ENCODE data around the gene S100A14. TPM values are rescaled to one million over a fixed set of nuclear protein-coding genes. Genes with fewer than 3 reads are reported as not detected.
"Not testable (repeated sequence)": the region's sequence is repeated elsewhere in the genome, so short reads cannot be mapped to it uniquely, and the experiment has no call there.

S100A14 gene
- polyA plus RNA-seq, 2 of the 4 experiments (the other 2 are of a cell fraction), result 0.21 TPM

DNA sequence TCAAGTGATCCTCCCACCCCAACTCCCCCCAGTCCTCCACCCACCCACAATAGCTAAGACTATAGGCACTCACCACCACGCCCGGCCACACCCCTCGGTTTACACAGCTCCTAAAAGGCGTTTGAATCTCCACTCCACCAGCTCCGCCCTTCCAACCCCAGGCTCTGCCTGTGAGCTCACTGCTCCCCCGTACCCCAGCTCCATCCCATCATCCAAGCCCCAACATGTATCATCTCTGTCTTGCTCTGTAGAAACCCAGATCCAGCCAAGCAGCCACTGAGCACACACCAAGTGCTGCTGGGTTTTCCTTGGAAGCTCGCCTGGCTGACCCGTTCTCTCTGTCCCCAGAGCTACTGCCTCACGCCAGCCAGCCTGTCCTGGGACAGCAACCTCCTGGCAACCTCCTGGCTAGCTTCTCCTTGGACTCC lies 38.5 kb downstream of the S100A14 start:
- Histone ChIP-seq H3K4me3 (no peak overlapping the region), H3K4me2 (peak overlapping the region; percentile 48), H3K27ac (peak overlapping the region in 1 of 2 experiments; percentile 69; a peak in 3 of 6 replicates), H3K4me1 (peaks cover 26% of the 10 kb centered on the region), H3K9me3 (no peaks in the 10 kb centered on the region)
- no peak for FAIRE-seq
- DNase-seq (ENCODE audit: low read depth in 1 of 2, low spot score in 1 of 2), result no peak
- WGBS (ENCODE audit: missing lambda C conversion rate), result 47% methylated on average over 9 of the region's 9 CpGs
- ATAC-seq, result peak; percentile 31 to 66; a peak in 3 of 6 replicates
- ChIA-PET CTCF (interaction anchor here (0.6 to 4.3 kb wide), 16 partner anchors 9 to 409 kb away, joined by 3 to 29 read pairs (median 3); partner anchors contain the start of genes RAB13, S100A1, S100A13 and S100A6), POLR2A (interaction anchor here (0.7 to 1.3 kb wide), 5 partner anchors 8 to 413 kb away, joined by 3 to 6 read pairs (median 4); partner anchors contain the start of gene CHTOP)
- TF ChIP-seq ZNF302 (CRISPR knock-in tag; IDR thresholded peaks at IDR 0.05), result no peak
- TF ChIP-seq, protein P1, sequence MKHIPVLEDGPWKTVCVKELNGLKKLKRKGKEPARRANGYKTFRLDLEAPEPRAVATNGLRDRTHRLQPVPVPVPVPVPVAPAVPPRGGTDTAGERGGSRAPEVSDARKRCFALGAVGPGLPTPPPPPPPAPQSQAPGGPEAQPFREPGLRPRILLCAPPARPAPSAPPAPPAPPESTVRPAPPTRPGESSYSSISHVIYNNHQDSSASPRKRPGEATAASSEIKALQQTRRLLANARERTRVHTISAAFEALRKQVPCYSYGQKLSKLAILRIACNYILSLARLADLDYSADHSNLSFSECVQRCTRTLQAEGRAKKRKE (CRISPR knock-in tag; IDR thresholded peaks at IDR 0.05; ENCODE audit: low read depth), result no peak
- TF ChIP-seq, protein P2, sequence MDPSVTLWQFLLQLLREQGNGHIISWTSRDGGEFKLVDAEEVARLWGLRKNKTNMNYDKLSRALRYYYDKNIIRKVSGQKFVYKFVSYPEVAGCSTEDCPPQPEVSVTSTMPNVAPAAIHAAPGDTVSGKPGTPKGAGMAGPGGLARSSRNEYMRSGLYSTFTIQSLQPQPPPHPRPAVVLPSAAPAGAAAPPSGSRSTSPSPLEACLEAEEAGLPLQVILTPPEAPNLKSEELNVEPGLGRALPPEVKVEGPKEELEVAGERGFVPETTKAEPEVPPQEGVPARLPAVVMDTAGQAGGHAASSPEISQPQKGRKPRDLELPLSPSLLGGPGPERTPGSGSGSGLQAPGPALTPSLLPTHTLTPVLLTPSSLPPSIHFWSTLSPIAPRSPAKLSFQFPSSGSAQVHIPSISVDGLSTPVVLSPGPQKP (IDR thresholded peaks at IDR 0.05; ENCODE audit: low read depth, low read length), result no peak

DNA sequence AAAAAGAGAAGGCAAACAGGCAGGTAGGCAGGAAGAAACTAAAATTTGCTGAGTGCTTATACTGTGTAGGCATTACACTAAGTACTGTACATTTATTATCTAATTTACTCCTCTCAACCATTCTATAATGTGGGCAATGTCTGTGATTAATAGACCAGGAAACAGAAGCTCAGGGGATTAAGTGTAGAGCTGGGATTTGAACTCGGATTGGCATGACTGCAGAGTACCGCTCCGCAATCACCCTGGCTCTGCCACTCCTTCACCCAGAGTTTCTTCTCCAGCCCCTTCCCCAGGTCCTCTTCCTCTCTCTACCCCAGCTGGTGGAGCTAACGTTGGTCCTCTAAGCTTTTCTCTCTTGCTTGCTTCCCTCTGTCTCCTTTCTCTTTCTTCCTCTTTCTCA lies 39.0 kb downstream of the S100A14 start:
- WGBS (ENCODE audit: missing lambda C conversion rate), result 65% methylated on average over 4 of the region's 4 CpGs
- Histone ChIP-seq H3K4me2 (peak overlapping the region; percentile 48), H3K4me3 (no peak overlapping the region)

DNA sequence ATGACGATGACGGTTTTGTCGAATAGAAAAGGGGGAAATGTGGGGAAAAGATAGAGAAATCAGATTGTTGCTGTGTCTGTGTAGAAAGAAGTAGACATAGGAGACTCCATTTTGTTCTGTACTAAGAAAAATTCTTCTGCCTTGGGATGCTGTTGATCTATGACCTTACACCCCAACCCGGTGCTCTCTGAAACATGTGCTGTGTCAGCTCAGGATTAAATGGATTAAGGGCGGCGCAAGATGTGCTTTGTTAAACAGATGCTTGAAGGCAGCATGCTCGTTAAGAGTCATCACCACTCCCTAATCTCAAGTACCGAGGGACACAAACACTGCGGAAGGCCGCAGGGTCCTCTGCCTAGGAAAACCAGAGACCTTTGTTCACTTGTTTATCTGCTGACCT lies 40.6 kb downstream of the S100A14 start:
- H3K27ac ChIP-seq; POLR2A ChIA-PET; DNase-seq (ENCODE audit: low read depth in 1 of 2, low spot score in 1 of 2); H3K4me2 ChIP-seq; H3K9me3 ChIP-seq; H3K4me3 ChIP-seq; ATAC-seq; FAIRE-seq: not testable (repeated sequence)
- CTCF ChIA-PET, result interaction anchor here (0.8 to 4.3 kb wide), 7 partner anchors 15 to 103 kb away, joined by 3 to 29 read pairs (median 4); partner anchors contain the start of genes ILF2, NPR1, S100A1 and S100A13
- peaks cover 27% of the 10 kb centered on the region for H3K4me1 ChIP-seq
- WGBS (ENCODE audit: missing lambda C conversion rate), result 88% methylated on average over 10 of the region's 10 CpGs

More for the DNA sequence above, 39.0 kb downstream of the S100A14 start:
- H3K9me3 ChIP-seq, result no peaks in the 10 kb centered on the region
- H3K27ac ChIP-seq, result peak overlapping the region in 1 of 2 experiments; percentile 69; a peak in 2 of 6 replicates
- TF ChIP-seq, protein P1 (CRISPR knock-in tag; IDR thresholded peaks at IDR 0.05; ENCODE audit: low read depth), result no peak
- TF ChIP-seq HDAC2 (IDR thresholded peaks at IDR 0.05) (no peak), POLR2AphosphoS2 (conservative IDR thresholded peaks at IDR 0.05; ENCODE audit: low read length) (no peak), EHMT2 (IDR thresholded peaks at IDR 0.05; ENCODE audit: low read depth) (no peak)
- TF ChIP-seq, protein P3, sequence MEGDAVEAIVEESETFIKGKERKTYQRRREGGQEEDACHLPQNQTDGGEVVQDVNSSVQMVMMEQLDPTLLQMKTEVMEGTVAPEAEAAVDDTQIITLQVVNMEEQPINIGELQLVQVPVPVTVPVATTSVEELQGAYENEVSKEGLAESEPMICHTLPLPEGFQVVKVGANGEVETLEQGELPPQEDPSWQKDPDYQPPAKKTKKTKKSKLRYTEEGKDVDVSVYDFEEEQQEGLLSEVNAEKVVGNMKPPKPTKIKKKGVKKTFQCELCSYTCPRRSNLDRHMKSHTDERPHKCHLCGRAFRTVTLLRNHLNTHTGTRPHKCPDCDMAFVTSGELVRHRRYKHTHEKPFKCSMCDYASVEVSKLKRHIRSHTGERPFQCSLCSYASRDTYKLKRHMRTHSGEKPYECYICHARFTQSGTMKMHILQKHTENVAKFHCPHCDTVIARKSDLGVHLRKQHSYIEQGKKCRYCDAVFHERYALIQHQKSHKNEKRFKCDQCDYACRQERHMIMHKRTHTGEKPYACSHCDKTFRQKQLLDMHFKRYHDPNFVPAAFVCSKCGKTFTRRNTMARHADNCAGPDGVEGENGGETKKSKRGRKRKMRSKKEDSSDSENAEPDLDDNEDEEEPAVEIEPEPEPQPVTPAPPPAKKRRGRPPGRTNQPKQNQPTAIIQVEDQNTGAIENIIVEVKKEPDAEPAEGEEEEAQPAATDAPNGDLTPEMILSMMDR (IDR thresholded peaks at IDR 0.05), result no peak
- POLR2A ChIA-PET, result interaction anchor here (0.8 to 1.3 kb wide), 3 partner anchors 57 to 413 kb away, joined by 3 to 6 read pairs (median 5); partner anchors contain the start of gene CHTOP
- ATAC-seq (no peak), FAIRE-seq (no peak), DNase-seq (ENCODE audit: low read depth in 1 of 2, low spot score in 1 of 2) (no peak)
- CTCF ChIA-PET, result interaction anchor here (0.6 to 4.3 kb wide), 15 partner anchors 8 to 410 kb away, joined by 3 to 29 read pairs (median 4); partner anchors contain the start of genes RAB13, S100A1, S100A13 and S100A6
- H3K4me1 ChIP-seq, result peaks cover 27% of the 10 kb centered on the region

DNA sequence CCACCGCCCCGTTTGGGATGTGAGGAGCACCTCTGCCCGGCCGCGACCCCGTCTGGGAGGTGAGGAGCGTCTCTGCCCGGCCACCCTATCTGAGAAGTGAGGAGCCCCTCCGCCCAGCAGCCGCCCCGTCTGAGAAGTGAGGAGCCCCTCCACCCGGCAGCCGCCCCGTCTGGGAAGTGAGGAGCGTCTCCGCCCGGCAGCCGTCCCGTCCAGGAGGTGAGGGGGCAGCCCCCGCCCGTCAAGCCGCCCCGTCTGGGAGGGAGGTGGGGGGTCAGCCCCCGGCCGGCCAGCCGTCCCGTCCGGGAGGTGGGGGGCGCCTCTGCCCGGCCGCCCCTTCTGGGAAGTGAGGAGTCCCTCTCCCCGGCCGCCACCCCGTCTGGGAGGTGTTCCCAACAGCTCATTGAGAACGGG lies 41.0 kb downstream of the S100A14 start:
- DNase-seq (ENCODE audit: low read depth in 1 of 2, low spot score in 1 of 2); H3K4me3 ChIP-seq; H3K27ac ChIP-seq; POLR2A ChIA-PET; H3K4me2 ChIP-seq; ATAC-seq; H3K9me3 ChIP-seq; FAIRE-seq: not testable (repeated sequence)
- 90% methylated on average over 5 of the region's 35 CpGs for WGBS (ENCODE audit: missing lambda C conversion rate)
- H3K4me1 ChIP-seq, result peaks cover 27% of the 10 kb centered on the region
- CTCF ChIA-PET, result interaction anchor here (3.2 to 4.3 kb wide), 2 partner anchors 41 to 52 kb away, joined by 28 to 29 read pairs; partner anchors contain the start of genes S100A1, S100A13 and S100A6

Data from A549 (cell line).